ENCODE measurements around the gene RCAN2.

RCAN2 gene

GRCh38 chr6:46293641-46294316 is 197.5 kb downstream of the RCAN2 start:
- no peak for DNase-seq (ENCODE audit: low read depth in 1 of 2, low spot score in 1 of 2)

DNA sequence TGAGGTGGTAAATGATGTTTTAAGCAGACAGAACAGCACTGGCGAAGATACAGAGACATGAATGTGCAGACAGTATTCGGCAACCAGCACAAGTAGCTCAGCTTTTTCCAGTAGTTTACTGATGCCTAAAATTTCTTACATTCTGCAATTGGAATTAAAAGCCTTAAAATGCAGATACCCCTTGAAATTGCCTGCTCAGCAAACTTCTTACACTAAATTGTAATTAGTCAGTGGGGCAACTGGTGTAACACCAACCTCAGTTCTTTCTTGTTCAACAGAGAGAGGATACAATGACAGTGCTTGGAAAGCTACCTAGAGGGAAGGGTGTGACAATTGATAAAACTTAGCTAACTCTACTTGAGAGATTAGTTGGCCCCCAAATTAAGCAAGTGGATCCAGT is 199.4 kb downstream of the RCAN2 start:
- DNase-seq (ENCODE audit: low read depth in 1 of 2, low spot score in 1 of 2) = no peak

DNA sequence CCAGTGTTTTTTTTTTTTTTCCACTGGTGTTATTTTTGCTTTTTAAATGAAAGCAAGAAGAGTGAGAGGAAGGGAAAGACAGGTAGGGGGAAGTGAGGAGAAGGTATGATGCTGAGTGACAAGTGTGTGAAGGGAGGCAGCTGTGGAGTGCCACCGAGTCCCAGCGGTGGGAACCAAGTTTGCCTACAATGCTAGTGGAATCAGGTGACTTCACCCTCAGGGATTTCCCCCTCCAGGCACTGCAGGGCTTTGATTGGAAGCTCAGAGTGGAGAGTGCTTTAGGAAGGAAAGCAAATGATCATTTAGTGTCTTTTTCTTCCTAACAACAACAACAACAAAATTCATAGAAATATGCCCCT is 200.0 kb downstream of the RCAN2 start:
- DNase-seq (ENCODE audit: low read depth in 1 of 2, low spot score in 1 of 2) = no peak

DNA sequence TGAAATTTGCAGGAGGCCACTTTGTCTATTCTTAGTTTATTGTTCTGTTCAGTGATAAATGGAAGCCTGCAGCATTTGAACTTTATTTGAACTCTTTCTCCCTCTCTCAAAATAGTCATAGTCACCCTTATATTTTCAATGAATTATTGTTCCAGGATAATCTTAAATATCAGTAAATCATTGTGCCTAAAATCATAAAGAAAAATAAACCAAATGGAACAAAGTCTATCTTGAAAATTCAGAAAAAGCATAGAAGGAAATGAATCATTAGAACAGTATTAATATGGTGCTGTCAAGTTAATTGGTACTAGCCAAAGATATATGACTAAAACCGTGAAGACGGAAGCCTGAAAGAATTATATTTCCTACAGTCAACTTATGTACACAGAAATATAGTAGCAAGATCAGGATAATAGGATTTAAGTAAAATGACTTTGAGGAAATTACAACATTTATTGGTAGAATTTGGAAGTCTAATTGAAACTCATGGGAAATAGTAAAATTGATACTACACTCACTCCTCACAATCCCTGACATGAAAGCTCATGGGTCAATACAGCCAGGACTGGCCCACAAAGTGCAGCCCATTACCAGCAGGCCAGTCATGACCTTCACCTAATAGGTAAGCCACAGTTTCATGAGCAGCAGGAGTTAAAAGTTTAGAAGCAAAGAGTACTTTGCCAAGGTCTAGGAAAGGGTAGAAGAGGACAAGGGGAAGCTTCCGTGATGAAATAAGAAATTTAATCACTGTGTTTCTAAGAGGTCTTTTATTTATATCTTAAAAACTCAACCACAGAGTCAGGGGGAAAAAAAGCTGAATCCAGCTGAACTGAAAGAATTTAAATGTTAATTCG is 200.6 kb downstream of the RCAN2 start:
- DNase-seq (ENCODE audit: low read depth in 1 of 2, low spot score in 1 of 2) = no peak

- no peak for DNase-seq (ENCODE audit: low read depth in 1 of 2, low spot score in 1 of 2)
Measured at GRCh38 chr6:46289898-46290297, 201.4 kb downstream of the RCAN2 start.

DNA sequence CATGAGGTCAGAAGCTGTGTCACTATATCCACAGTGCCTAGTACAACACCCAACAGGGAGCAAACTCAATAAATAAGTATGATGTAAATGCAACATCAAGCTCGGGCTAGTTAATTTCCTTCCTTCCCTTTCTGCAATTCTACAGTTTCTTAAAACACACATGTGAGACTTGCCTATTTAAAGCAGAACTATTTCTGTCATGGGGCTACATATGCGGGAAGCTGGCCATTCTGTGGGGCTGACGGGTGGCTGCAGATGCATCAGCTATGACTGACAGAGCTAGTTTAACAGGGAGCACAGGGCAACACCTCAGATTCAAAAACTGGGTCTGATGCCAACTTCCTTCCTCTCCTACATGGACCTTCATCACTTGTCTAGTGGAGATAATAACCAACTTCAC is 202.4 kb downstream of the RCAN2 start:
- DNase-seq (ENCODE audit: low read depth in 1 of 2, low spot score in 1 of 2) = no peak

DNA sequence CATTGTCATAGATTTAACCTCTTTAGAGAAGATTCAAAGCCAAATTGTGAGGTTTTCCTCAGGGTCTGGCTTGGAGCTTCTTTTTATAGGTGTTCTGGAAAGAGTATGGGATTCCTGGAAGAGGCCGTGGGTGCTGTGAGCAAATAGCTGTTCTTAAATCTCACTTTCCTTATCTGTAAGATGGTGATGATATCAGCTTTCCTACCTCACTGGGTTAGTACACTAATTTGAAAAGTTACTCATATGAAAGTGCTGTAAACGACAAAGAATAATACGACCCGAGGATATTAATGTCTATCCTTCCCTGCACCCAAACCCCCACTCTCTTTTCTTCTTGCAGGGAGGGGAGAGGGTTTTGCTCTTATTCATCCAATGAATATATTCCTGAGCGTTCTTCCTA is 203.6 kb downstream of the RCAN2 start:
- DNase-seq (ENCODE audit: low read depth in 1 of 2, low spot score in 1 of 2) = no peak

DNA sequence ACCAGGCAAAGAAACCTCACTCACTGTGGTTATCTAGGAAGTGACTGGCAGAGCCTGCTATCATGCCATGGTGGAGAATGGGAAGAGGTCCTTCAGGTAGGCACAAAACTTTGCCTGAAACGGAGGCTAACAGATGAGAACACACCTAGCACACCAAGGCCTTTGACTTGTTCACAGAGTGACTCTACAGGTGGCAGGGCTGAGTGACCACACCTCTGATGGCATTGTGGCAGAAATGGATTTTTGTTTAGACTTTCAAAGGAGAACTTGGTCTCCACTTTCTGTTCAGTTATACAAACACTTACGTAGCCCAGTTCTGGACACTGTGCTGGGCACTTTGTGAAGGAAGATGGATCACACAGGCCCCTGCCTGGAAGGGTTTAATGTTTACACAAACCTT is 204.2 kb downstream of the RCAN2 start:
- no peak for DNase-seq (ENCODE audit: low read depth in 1 of 2, low spot score in 1 of 2)

- no peak for DNase-seq (ENCODE audit: low read depth in 1 of 2, low spot score in 1 of 2)
Measured at GRCh38 chr6:46284475-46284874, 206.8 kb downstream of the RCAN2 start.

- DNase-seq (ENCODE audit: low read depth in 1 of 2, low spot score in 1 of 2) = no peak
Measured at GRCh38 chr6:46281110-46281509, 210.1 kb downstream of the RCAN2 start.

DNA sequence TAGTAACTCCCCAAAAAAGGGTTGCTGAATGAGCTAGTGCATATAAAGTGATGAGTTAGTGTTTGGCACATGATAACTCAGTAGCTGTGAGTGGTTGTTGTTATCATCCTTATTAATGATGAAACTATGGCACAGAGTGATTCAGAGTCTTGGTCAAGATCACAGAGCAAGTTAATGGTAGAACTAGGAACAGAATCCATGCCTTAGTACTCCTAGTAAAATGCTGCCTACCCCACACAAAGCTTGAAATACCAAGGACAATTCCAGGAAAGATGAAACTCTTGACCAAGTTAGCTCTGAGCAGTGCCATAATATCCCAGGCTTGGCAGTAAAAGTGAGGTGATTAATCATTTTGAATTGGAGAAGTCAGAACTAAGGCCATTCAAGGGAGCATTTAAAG is 211.4 kb downstream of the RCAN2 start:
- DNase-seq (ENCODE audit: low read depth in 1 of 2, low spot score in 1 of 2) = no peak

GRCh38 chr6:46276576-46277142 is 214.6 kb downstream of the RCAN2 start:
- DNase-seq (ENCODE audit: low read depth in 1 of 2, low spot score in 1 of 2) = no peak

DNA sequence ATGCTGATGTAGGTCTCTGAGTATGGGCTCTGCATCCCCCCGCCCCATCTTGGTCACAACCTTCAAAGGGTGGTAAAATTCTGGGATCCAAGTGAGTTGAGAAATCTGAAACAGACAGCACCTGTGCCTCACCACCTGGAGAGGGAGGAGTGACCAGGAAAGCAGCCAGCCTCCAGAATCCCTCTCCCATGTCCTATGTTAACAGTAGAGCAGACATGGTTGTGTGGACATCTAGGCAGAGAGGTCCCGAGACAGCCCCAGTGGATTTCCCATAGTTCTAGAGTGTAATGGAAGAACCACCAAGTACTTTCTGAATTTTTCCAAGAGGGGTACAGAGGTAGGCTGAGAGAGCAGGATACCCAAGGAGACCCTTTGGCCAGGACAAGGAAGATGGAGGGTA is 216.7 kb downstream of the RCAN2 start:
- DNase-seq (ENCODE audit: low read depth in 1 of 2, low spot score in 1 of 2) = no peak

DNA sequence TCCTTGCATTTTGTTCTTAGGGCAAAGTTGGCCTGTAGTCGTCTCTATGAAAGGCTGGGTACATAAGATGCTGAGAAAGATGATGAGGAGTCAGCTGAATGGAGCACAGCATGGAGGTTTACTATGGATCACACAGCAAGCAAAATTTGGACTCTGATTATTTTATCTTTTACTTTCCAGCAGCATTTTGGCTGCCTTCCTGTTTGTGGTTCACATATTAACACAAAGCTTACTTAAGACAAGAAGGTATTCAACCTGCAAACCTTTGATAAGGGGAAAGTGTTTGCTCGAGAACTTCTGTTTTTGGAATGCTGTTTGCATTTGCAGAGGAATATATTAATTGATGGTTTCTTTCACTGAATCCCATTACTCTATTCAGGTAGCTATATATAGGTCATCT is 217.3 kb downstream of the RCAN2 start:
- no peak for DNase-seq (ENCODE audit: low read depth in 1 of 2, low spot score in 1 of 2)

GRCh38 chr6:46271728-46272127 is 219.5 kb downstream of the RCAN2 start:
- no peak for DNase-seq (ENCODE audit: low read depth in 1 of 2, low spot score in 1 of 2)

GRCh38 chr6:46271107-46271506 is 220.1 kb downstream of the RCAN2 start:
- no peak for DNase-seq (ENCODE audit: low read depth in 1 of 2, low spot score in 1 of 2)

- DNase-seq (ENCODE audit: low read depth in 1 of 2, low spot score in 1 of 2) = no peak
Measured at GRCh38 chr6:46270336-46270735, 220.9 kb downstream of the RCAN2 start.

DNA sequence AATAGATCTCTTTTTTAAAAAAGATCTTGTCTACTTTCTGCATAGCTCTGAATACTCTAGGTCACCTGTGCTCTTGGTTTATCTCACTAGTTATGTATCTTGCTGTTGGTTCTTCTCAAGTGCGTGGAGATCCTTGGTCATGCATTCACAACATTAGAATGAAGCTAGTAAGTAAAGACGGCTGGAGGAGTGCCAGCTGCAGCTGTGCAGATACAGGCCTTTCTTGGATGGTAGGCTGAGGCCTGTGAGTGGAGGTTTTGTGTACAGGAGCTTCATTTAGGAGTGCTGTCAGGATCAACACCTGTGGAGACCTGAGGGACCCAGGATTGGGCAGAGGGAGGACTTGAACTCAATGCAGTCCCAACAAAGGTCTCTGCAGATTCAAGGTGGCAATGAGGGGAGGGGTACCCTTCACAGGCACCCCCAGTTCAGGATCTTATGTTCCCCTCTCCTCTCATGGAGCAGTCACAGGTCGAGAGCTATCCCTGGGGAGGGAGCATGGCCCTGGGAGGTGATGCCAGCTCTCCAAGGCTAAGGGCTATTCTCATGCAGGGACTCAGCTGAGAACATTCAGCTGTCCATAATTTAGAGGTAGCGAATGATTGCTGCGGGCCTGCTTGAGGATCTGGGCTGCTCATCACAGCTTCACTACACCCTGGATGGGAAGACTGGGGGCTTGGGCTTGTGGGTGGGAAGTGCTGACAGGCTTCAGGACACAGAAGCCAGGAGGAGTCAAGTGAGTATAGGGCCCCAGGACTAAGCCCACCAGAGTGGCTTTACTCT is 221.6 kb downstream of the RCAN2 start:
- DNase-seq (ENCODE audit: low read depth in 1 of 2, low spot score in 1 of 2) = no peak

DNA sequence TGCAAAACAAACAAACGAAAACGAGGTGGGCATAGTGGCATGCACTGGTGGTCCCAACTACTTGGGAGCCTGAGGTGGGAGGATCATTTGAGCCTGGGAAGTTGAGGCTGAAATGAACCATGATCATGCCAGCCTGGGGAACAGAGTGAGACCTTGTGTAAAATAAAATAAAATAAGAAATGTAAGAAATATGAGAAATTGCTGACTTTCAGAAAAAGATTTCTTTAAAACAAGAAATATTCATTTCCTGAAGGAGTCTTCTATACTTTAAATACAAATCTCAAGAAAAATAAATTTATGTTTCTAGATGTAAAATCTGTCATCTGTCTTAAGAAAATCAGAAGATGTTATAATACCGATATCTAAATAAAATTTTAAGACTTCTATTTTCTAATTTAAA is 223.7 kb downstream of the RCAN2 start:
- no peak for DNase-seq (ENCODE audit: low read depth in 1 of 2, low spot score in 1 of 2)

- no peak for DNase-seq (ENCODE audit: low read depth in 1 of 2, low spot score in 1 of 2)
Measured at GRCh38 chr6:46265373-46265772, 225.9 kb downstream of the RCAN2 start.

DNA sequence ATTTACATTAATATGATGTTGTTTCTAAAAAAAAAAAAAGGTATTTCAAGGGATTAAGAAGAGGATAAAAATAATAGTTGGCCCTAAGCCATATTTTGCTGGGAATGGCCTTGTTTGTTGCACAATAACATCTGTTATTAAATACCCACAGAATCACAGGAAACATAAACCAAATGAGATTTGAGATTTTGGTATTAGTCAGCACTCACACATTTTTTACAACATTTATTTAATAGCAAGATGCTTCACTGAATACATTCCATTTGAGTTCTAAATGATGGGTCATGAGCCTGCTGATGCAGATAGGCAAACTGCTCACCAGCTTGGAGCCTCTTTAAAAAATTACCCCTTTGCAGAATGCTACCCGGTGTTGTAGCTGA is 227.6 kb downstream of the RCAN2 start:
- DNase-seq (ENCODE audit: low read depth in 1 of 2, low spot score in 1 of 2) = no peak

Measured in stimulated activated CD4-positive, alpha-beta T cell treated with anti-CD3 and anti-CD28 coated beads, Interleukin-15, amount 100 ng/mL, for 1 hour (primary cell).